ENCODE data around the gene RC3H1. TPM values are rescaled to one million over a fixed set of nuclear protein-coding genes. Genes with fewer than 3 reads are reported as not detected.
"Not testable (repeated sequence)": the region's sequence is repeated elsewhere in the genome, so short reads cannot be mapped to it uniquely, and the experiment has no call there.

RC3H1 gene
- total RNA-seq, 1 donor from 2014 or later: 41.1 TPM

DNA sequence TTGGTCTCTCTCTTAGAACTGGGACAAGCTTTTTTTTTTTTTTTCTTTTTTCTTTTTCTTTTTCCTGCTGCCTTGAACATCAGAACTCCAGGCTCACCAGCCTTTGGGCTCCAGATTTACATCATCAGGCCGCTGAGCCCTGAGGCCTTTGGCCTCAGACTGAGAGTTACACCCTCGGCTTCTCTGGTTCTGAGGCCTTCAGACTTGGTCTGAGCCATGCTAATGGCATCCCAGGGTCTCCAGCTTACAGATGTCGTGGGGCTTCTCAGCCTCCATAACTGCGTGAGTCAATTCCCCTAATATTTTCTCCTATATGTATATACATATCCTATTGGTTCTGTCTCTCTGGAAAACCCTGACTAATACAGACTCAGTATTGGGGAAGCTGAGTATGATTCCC lies 36.5 kb upstream of the RC3H1 start:
- H3K36me3 ChIP-seq: no peaks in the 10 kb centered on the region
- H3K27ac ChIP-seq: no peak overlapping the region
- no peaks in the 10 kb centered on the region for H3K9me3 ChIP-seq
- TF ChIP-seq, protein P1, sequence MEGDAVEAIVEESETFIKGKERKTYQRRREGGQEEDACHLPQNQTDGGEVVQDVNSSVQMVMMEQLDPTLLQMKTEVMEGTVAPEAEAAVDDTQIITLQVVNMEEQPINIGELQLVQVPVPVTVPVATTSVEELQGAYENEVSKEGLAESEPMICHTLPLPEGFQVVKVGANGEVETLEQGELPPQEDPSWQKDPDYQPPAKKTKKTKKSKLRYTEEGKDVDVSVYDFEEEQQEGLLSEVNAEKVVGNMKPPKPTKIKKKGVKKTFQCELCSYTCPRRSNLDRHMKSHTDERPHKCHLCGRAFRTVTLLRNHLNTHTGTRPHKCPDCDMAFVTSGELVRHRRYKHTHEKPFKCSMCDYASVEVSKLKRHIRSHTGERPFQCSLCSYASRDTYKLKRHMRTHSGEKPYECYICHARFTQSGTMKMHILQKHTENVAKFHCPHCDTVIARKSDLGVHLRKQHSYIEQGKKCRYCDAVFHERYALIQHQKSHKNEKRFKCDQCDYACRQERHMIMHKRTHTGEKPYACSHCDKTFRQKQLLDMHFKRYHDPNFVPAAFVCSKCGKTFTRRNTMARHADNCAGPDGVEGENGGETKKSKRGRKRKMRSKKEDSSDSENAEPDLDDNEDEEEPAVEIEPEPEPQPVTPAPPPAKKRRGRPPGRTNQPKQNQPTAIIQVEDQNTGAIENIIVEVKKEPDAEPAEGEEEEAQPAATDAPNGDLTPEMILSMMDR (IDR thresholded peaks at IDR 0.05): no peak
- DNase-seq: no peak
- intact Hi-C loops (cut with DNase I): no loop called here
- no peaks in the 10 kb centered on the region for H3K27me3 ChIP-seq (ENCODE audit: low read depth)
- ATAC-seq: no peak
- no peaks in the 10 kb centered on the region for H3K4me1 ChIP-seq
- H3K4me3 ChIP-seq: no peak overlapping the region

DNA sequence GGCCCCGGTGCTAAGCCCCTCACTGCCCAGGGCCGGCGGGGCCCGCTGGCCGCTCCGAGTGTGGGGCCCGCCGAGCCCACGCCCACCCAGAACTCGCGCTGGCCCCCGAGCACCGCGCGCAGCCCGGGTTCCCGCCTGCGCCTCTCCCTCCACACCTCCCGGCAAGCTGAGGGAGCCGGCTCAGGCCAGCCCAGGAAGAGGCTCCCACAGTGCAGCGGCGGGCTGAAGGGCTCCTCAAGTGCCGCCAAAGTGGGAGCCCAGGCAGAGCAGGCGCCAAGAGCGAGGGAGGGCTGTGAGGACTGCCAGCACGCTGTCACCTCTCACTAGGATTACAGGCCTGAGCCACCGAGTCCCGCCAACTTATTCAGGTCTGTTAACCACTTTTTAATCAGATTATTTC lies 34.5 kb upstream of the RC3H1 start:
- intact Hi-C loops (cut with DNase I); H3K27ac ChIP-seq; DNase-seq; H3K36me3 ChIP-seq; H3K4me3 ChIP-seq; ATAC-seq; H3K9me3 ChIP-seq; H3K27me3 ChIP-seq (ENCODE audit: low read depth); H3K4me1 ChIP-seq: not testable (repeated sequence)

DNA sequence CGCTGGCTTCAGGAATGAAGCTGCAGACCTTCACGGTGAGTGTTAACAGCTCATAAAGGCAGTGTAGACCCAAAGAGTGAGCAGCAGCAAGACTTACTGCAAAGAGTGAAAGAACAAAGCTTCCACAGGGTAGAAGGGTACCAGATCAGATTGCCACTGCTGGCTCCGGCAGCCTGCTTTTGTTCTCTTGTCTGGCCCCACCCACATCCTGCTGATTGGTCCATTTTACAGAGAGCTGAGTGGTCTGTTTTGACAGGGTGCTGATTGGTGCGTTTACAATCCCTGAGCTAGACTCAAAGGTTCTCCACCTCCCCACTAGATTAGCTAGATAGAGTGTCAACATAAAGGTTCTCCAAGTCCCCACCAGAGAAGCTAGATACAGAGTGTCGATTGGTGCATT lies 33.6 kb upstream of the RC3H1 start:
- H3K27ac ChIP-seq; ATAC-seq; H3K4me3 ChIP-seq; H3K36me3 ChIP-seq; H3K27me3 ChIP-seq (ENCODE audit: low read depth); DNase-seq; H3K4me1 ChIP-seq; intact Hi-C loops (cut with DNase I); H3K9me3 ChIP-seq: not testable (repeated sequence)

DNA sequence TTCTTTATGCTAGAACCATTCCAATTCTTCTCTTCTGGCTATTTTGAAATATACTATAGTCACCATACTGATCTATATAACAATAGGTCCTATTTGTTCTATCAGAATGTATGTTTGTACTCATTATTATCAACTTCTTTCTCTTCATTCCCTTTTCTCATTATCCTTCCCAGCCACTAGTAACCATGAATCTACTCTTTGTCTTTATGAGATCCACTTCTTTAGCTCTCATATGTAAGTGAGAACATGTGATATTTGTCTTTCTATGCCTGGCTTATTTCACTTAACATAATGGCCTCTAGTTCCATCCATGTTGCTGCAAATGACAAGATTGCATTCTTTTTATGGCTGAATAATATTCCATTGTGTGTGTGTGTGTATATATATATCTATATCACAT lies 31.7 kb upstream of the RC3H1 start:
- Histone ChIP-seq H3K27me3 (ENCODE audit: low read depth) (no peaks in the 10 kb centered on the region), H3K36me3 (no peaks in the 10 kb centered on the region), H3K9me3 (no peaks in the 10 kb centered on the region), H3K4me1 (no peaks in the 10 kb centered on the region), H3K4me3 (no peak overlapping the region), H3K27ac (no peak overlapping the region)
- intact Hi-C loops (cut with DNase I): no loop called here
- ATAC-seq (no peak), DNase-seq (no peak)
- TF ChIP-seq, protein P1 (IDR thresholded peaks at IDR 0.05): no peak

DNA sequence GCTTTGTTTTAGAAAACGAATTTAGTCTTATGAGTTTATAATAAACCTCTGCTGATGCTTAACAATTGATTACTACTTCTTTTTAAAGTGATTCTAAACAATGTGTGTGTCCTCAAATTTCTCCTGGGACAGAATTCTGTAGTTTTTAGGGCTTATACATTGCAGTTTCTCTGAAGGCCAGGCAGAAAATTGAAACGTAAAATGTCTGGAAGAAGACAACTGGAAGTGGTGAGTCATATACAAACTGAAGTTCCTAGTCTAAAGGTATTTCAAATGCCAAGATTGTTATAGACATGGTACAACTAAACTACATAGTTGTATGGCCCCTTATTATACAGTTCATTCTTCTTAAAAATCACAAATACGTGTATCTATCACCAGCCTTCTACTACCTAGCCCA lies 30.5 kb upstream of the RC3H1 start:
- intact Hi-C loops (cut with DNase I): no loop called here
- TF ChIP-seq, protein P1 (IDR thresholded peaks at IDR 0.05): no peak
- Histone ChIP-seq H3K27ac (no peak overlapping the region), H3K9me3 (no peaks in the 10 kb centered on the region), H3K4me3 (no peak overlapping the region), H3K4me1 (no peaks in the 10 kb centered on the region), H3K27me3 (ENCODE audit: low read depth) (no peaks in the 10 kb centered on the region), H3K36me3 (no peaks in the 10 kb centered on the region)
- ATAC-seq (no peak), DNase-seq (no peak)

DNA sequence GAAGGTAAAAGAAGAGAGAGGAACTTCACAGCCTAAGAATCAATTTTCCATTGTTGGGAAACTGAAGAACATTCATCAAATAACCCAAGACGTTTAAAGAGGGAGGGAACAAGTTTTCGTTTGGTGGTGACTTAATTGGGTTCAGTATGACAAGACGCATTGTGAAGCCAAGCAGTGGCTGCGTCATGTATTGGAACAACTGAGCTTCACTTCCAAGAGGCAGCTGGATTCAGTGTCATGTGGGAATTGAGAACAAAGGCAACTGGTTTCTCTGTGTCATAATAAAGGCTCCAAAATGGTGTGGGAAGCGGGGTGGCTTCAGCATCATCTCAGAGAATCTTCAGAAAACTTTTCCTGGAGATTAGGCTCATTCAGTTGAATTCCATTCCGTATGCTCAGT lies 29.8 kb upstream of the RC3H1 start:
- H3K9me3 ChIP-seq: no peaks in the 10 kb centered on the region
- H3K27ac ChIP-seq: no peak overlapping the region
- H3K4me3 ChIP-seq: no peak overlapping the region
- intact Hi-C loops (cut with DNase I): no loop called here
- H3K4me1 ChIP-seq: no peaks in the 10 kb centered on the region
- H3K36me3 ChIP-seq: no peaks in the 10 kb centered on the region
- TF ChIP-seq, protein P1 (IDR thresholded peaks at IDR 0.05): no peak
- ATAC-seq (no peak), DNase-seq (no peak)
- no peaks in the 10 kb centered on the region for H3K27me3 ChIP-seq (ENCODE audit: low read depth)

DNA sequence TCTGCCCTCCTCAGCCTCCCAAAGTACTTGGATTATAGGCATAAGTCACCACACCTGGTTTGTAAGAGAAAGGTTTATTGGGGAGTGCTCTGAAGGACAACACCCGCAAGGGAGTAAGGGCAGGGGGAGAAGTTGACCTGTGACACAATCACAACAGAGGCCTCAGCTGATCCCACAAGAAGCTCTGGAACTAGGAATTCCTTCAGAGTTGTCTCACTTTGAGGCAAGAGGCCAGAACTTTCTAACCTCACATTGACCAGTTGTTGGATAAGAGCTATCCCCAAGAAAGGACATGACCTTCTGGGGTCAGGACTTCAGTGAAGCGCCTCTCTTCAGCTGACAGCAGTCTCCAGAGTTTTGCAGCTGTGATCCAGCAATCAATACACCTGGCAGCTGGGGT lies 27.4 kb upstream of the RC3H1 start:
- H3K9me3 ChIP-seq: no peaks in the 10 kb centered on the region
- no peaks in the 10 kb centered on the region for H3K4me1 ChIP-seq
- ATAC-seq: no peak
- TF ChIP-seq, protein P1 (IDR thresholded peaks at IDR 0.05): no peak
- H3K4me3 ChIP-seq: no peak overlapping the region
- H3K36me3 ChIP-seq: no peaks in the 10 kb centered on the region
- DNase-seq: no peak
- H3K27ac ChIP-seq: no peak overlapping the region
- H3K27me3 ChIP-seq (ENCODE audit: low read depth): no peaks in the 10 kb centered on the region
- intact Hi-C loops (cut with DNase I): no loop called here
